Heart left ventricle (tissue), 13 donors: ENCODE data around the gene KCNQ1.

Experiments
- CTCF ChIP-seq, 12 donors: fragments of 200-600 bp; sonication (generic) in 4 of 12; IDR thresholded peaks; one replicate each; pipeline versions ENCODE4 v1.5.0 to v1.8.0; 2018 to 2022; ENCODE audit warnings: antibody characterized with exemption in 12 of 12, mild to moderate bottlenecking in 5 of 12
- POLR2A ChIP-seq, 2 donors: fragments of 450-650 bp; IDR thresholded peaks; one replicate each; pipeline ENCODE4 v1.6.1; 2017; ENCODE audit warnings: antibody characterized with exemption in 2 of 2, mild to moderate bottlenecking in 2 of 2, moderate library complexity in 2 of 2
- donor health status: ischemic (EF 13 %, LVEDD 7.1; RV severe dilation, severe dysfunction).
- donor health status: DM: no; HTN: yes; CAD: no.
- donor health status: DM: no; HTN: no; CAD: no.
- donor health status: ischemic (EF 25% LVEDD 6.9; RV normal size, moderate dysfunction).
- donor health status: ischemic (EF 25% LVEDD 5.7; RV mildly dilated, moderate dysfunction).
- donor health status: ischemic (EF 35%, LVEDD 5.7; RV mildly dilated, moderate dysfunction).
- donor health status: nonischemic (EF 11% LVEDD 7.7; RV severe dilation, severe dysfunction).
- donor health status: DM: yes; HTN: yes; CAD: no.
- donor health status: PGD.
- donor health status: ischemic (EF 29% LVEDD 5.4; RV normal size, mild dysfunction).
- donor health status: nonischemic (EF 23%, LVEDD 6.1; RV moderate dilation, normal function).

- TF ChIP-seq CTCF (IDR thresholded peaks at IDR 0.05) (no peak), POLR2A (IDR thresholded peaks at IDR 0.05) (no peak)
Measured at GRCh38 chr11:2788168-2789071, 343.6 kb downstream of the KCNQ1 start.
